ENCODE measurements around the gene SEMA6A. TPM values are rescaled to one million over a fixed set of nuclear protein-coding genes. Genes with fewer than 3 reads are reported as not detected.
"Not testable (repeated sequence)": the region's sequence is repeated elsewhere in the genome, so short reads cannot be mapped to it uniquely, and the experiment has no call there.

The SEMA6A gene
- total RNA-seq, 4 donors from 2014 or later = 22.4 to 118 (median 48.7) TPM

GRCh38 chr5:116554764-116555163, 19.9 kb downstream of the SEMA6A start:
- Histone ChIP-seq H3K36me3 (no peaks in the 10 kb centered on the region), H3K9me3 (no peaks in the 10 kb centered on the region), H3K27me3 (no peaks in the 10 kb centered on the region), H3K4me1 (no peaks in the 10 kb centered on the region), H3K4me3 (no peak overlapping the region), H3K27ac (no peak overlapping the region)
- TF ChIP-seq POLR2A (IDR thresholded peaks at IDR 0.05) (no peak), CTCF (IDR thresholded peaks at IDR 0.05) (no peak)
- intact Hi-C loops (cut with DNase I; ENCODE audit: low total_unique reads) = no loop called here
- DNase-seq = no peak

- Histone ChIP-seq H3K9me3 (no peaks in the 10 kb centered on the region), H3K27ac (no peak overlapping the region), H3K36me3 (no peaks in the 10 kb centered on the region), H3K4me3 (no peak overlapping the region), H3K4me1 (no peaks in the 10 kb centered on the region), H3K27me3 (no peaks in the 10 kb centered on the region)
- TF ChIP-seq CTCF (IDR thresholded peaks at IDR 0.05) = no peak
- no peak for TF ChIP-seq POLR2A (IDR thresholded peaks at IDR 0.05)
- intact Hi-C loops (cut with DNase I; ENCODE audit: low total_unique reads) = no loop called here
- no peak for DNase-seq
These were observed 21.3 kb downstream of the SEMA6A start for GRCh38 chr5:116553366-116553765.

GRCh38 chr5:116550082-116550481, 24.5 kb downstream of the SEMA6A start:
- no peak for TF ChIP-seq CTCF (IDR thresholded peaks at IDR 0.05)
- TF ChIP-seq POLR2A (IDR thresholded peaks at IDR 0.05) = no peak
- no peak for DNase-seq
- Histone ChIP-seq H3K27me3 (no peaks in the 10 kb centered on the region), H3K4me1 (no peaks in the 10 kb centered on the region), H3K36me3 (no peaks in the 10 kb centered on the region), H3K4me3 (no peak overlapping the region), H3K27ac (no peak overlapping the region), H3K9me3 (no peaks in the 10 kb centered on the region)
- intact Hi-C loops (cut with DNase I; ENCODE audit: low total_unique reads) = no loop called here

GRCh38 chr5:116546743-116547124, 27.9 kb downstream of the SEMA6A start:
- TF ChIP-seq POLR2A (IDR thresholded peaks at IDR 0.05) = no peak
- no peak for TF ChIP-seq CTCF (IDR thresholded peaks at IDR 0.05)

GRCh38 chr5:116546033-116546742, 28.4 kb downstream of the SEMA6A start:
- H3K9me3 ChIP-seq = no peaks in the 10 kb centered on the region
- no peak overlapping the region for H3K27ac ChIP-seq
- H3K4me1 ChIP-seq = no peaks in the 10 kb centered on the region
- H3K4me3 ChIP-seq = no peak overlapping the region
- H3K36me3 ChIP-seq = no peaks in the 10 kb centered on the region
- no peaks in the 10 kb centered on the region for H3K27me3 ChIP-seq
- DNase-seq = no peak
- TF ChIP-seq CTCF (IDR thresholded peaks at IDR 0.05) = no peak
- intact Hi-C loops (cut with DNase I; ENCODE audit: low total_unique reads) = no loop called here

More at GRCh38 chr5:116546743-116547124, 27.9 kb downstream of the SEMA6A start:
- Histone ChIP-seq H3K4me3 (no peak overlapping the region), H3K36me3 (no peaks in the 10 kb centered on the region), H3K4me1 (no peaks in the 10 kb centered on the region), H3K27me3 (no peaks in the 10 kb centered on the region), H3K9me3 (no peaks in the 10 kb centered on the region), H3K27ac (no peak overlapping the region)
- DNase-seq = no peak
- intact Hi-C loops (cut with DNase I; ENCODE audit: low total_unique reads) = no loop called here

- H3K27me3 ChIP-seq; H3K4me3 ChIP-seq; intact Hi-C loops (cut with DNase I; ENCODE audit: low total_unique reads); H3K36me3 ChIP-seq; H3K4me1 ChIP-seq; H3K9me3 ChIP-seq; H3K27ac ChIP-seq; DNase-seq: not testable (repeated sequence)
These were observed 29.2 kb downstream of the SEMA6A start for GRCh38 chr5:116545465-116545864.
